K562 (cell line): ENCODE measurements around the gene AHI1. TPM values are rescaled to one million over a fixed set of nuclear protein-coding genes. Genes with fewer than 3 reads are reported as not detected.
A peak's percentile ranks its signal among the peaks of the same experiment; 100 is the strongest.

Source experiments
- ATAC-seq: fragments of 200-7000 bp; cut with Tn5 transposase; 3 replicates; pipeline ENCODE4 v1.9.1; 2020; ENCODE audit warnings: moderate library complexity
- BruUV-seq: library from RNA; stranded (reverse); fragments of 400-500 nt; replicated peaks from 2 replicates; lab custom pipeline; 2021; lab: Mats Ljungman, UMichigan
- CTCF ChIA-PET: fragments of 300-600 bp; formaldehyde crosslinking; extraction: SDS; loops from one replicate; lab custom pipeline; 2021; ENCODE audit warnings: low intra/inter-chr PET ratio; lab: Yijun Ruan, JAX
- POLR2A ChIA-PET: fragments of 300-600, 350-650 bp; sonication (Branson Sonifier 250); formaldehyde crosslinking; extraction: SDS; loops from one replicate; lab custom pipeline; 2021; ENCODE audit warnings: antibody characterized with exemption, inconsistent platforms; lab: Yijun Ruan, JAX
- DNase-seq, 4 experiments: peaks; one replicate each; pipeline versions ENCODE4 v3.0.0 to v3.0.0-alpha.2; 2011 to 2018; ENCODE audit warnings: low spot score in 3 of 4, mixed read lengths in 3 of 4; ENCODE audit errors: extremely low read depth in 1 of 4
- FAIRE-seq: peaks from 2 replicates; lab custom pipeline; 2011; peaks lifted over from hg19 to GRCh38; lab: Jason Lieb, UNC
- H2AFZ ChIP-seq: 2 replicates; pipeline ENCODE4 v1.6.0; 2011; ENCODE audit warnings: low read depth, low read length, control low read depth, inconsistent platforms
- H3K27ac ChIP-seq: fragments of 200-600 bp; 3 replicates; pipeline ENCODE4 v1.8.0; 2011; ENCODE audit warnings: low read depth, mild to moderate bottlenecking, control low read depth, inconsistent platforms, low read length, moderate library complexity, mixed read lengths; ENCODE audit errors: extremely low read depth
- H3K27me3 ChIP-seq, 2 experiments: fragments of 300-600 bp in 1 of 2; 2 replicates in 1 of 2; 3 replicates in 1 of 2; pipeline versions ENCODE4 v1.6.0 to v1.8.0; 2011; ENCODE audit warnings: inconsistent platforms in 2 of 2, low read length in 2 of 2, mild to moderate bottlenecking in 1 of 2, mixed read lengths in 1 of 2, moderate library complexity in 1 of 2; ENCODE audit not compliant: control insufficient read depth in 2 of 2, insufficient read depth in 2 of 2
- H3K36me3 ChIP-seq: fragments of 300-600 bp; 3 replicates; pipeline ENCODE4 v1.8.0; 2011; ENCODE audit warnings: mild to moderate bottlenecking, low read length, inconsistent platforms; ENCODE audit not compliant: control insufficient read depth, insufficient read depth
- H3K4me1 ChIP-seq, 2 experiments: fragments of 200-600 bp in 1 of 2; replicated peaks in 1 of 2; 2 replicates in 1 of 2; 3 replicates in 1 of 2; pipeline versions ENCODE4 v1.5.1 to v1.8.0; 2011; ENCODE audit warnings: inconsistent platforms in 2 of 2, low read length in 2 of 2, mild to moderate bottlenecking in 1 of 2, mixed read lengths in 1 of 2, moderate library complexity in 1 of 2; ENCODE audit not compliant: control insufficient read depth in 2 of 2, insufficient read depth in 2 of 2
- H3K4me2 ChIP-seq: 2 replicates; pipeline ENCODE4 v1.6.1; 2011; ENCODE audit warnings: low read length, control low read depth, inconsistent platforms, mixed read lengths; ENCODE audit not compliant: insufficient read depth
- H3K4me3 ChIP-seq: fragments of 200-600 bp; sonication (generic), shearing (Covaris generic); 2 replicates; pipeline ENCODE4 v1.5.1; 2016; ENCODE audit warnings: control low read depth, inconsistent platforms
- H3K79me2 ChIP-seq: fragments of 200-600 bp; 3 replicates; pipeline ENCODE4 v1.8.0; 2011; ENCODE audit warnings: low read length, inconsistent platforms; ENCODE audit not compliant: control insufficient read depth, insufficient read depth
- H3K9ac ChIP-seq, 2 experiments: 2 replicates each; pipeline versions ENCODE4 v1.6.0 to v1.6.1; 2011; ENCODE audit warnings: low read depth in 2 of 2, low read length in 2 of 2, control low read depth in 1 of 2, inconsistent platforms in 1 of 2, mild to moderate bottlenecking in 1 of 2, mixed read lengths in 1 of 2; ENCODE audit not compliant: insufficient read depth in 1 of 2
- H3K9me1 ChIP-seq: one replicate; pipeline ENCODE4 v1.6.0; 2011; ENCODE audit warnings: inconsistent platforms, mild to moderate bottlenecking, low read length, moderate library complexity; ENCODE audit not compliant: control insufficient read depth, insufficient read depth
- H3K9me3 ChIP-seq: replicated peaks from 2 replicates; pipeline ENCODE4 v1.5.1; 2011; ENCODE audit warnings: low read depth, low read length, inconsistent platforms; ENCODE audit not compliant: control insufficient read depth, insufficient read depth
- H4K20me1 ChIP-seq: replicated peaks from 2 replicates; pipeline ENCODE4 v1.6.1; 2011; ENCODE audit warnings: low read length, inconsistent platforms, mixed read lengths; ENCODE audit not compliant: control insufficient read depth, insufficient read depth
- DMBX1 ChIP-seq: fragments of 250-450 bp; sonication (Bioruptor Pico); IDR thresholded peaks from 2 replicates; pipeline ENCODE4 v1.8.0; 2022; ENCODE audit warnings: inconsistent platforms, mild to moderate bottlenecking, moderate library complexity, borderline replicate concordance
- FOXK1 ChIP-seq: sonication (generic); formaldehyde crosslinking; IDR thresholded peaks from 2 replicates; pipeline ENCODE4 v1.8.0; 2022; ENCODE audit warnings: missing genetic modification reagents, mild to moderate bottlenecking, borderline replicate concordance
- FOXM1 ChIP-seq, 2 experiments: fragments of 450-650 bp in 1 of 2; sonication (generic) in 1 of 2; formaldehyde crosslinking in 1 of 2; IDR thresholded peaks; 2 replicates each; pipeline versions ENCODE4 v1.6.1 to v1.9.0; 2017 to 2022; ENCODE audit warnings: low read depth in 2 of 2, mild to moderate bottlenecking in 2 of 2, missing genetic modification reagents in 1 of 2, moderate library complexity in 1 of 2
- GTF2B ChIP-seq: IDR thresholded peaks from 2 replicates; pipeline ENCODE4 v1.6.1; 2011; ENCODE audit not compliant: insufficient read length; ENCODE audit errors: extremely low read depth
- JUND ChIP-seq, 2 experiments: IDR thresholded peaks; 2 replicates in 1 of 2; 3 replicates in 1 of 2; pipeline ENCODE4 v1.6.1; 2011; ENCODE audit warnings: borderline replicate concordance in 2 of 2, low read depth in 2 of 2, low read length in 2 of 2, improper control_type of control experiment in 1 of 2, missing biosample characterization in 1 of 2, missing genetic modification characterization in 1 of 2, missing genetic modification reagents in 1 of 2
- KAT8 ChIP-seq: fragments of 450-650 bp; IDR thresholded peaks from 2 replicates; pipeline ENCODE4 v1.6.1; 2016; ENCODE audit warnings: low read depth, mild to moderate bottlenecking
- NFRKB ChIP-seq: fragments of 450-650 bp; IDR thresholded peaks from 2 replicates; pipeline ENCODE4 v1.6.1; 2016; ENCODE audit warnings: low read depth
- NR2C1 ChIP-seq, 2 experiments: fragments of 450-650 bp; IDR thresholded peaks; 2 replicates each; pipeline ENCODE4 v1.6.1; 2017; ENCODE audit warnings: mild to moderate bottlenecking in 2 of 2, antibody characterized with exemption in 1 of 2, inconsistent platforms in 1 of 2, missing compliant biosample characterization in 1 of 2, missing genetic modification characterization in 1 of 2
- RBM14 ChIP-seq: fragments of 200-400 bp; formaldehyde crosslinking; IDR thresholded peaks from 2 replicates; pipeline ENCODE4 v1.6.1; 2018; ENCODE audit warnings: low read depth, mild to moderate bottlenecking, low read length, moderate library complexity, borderline replicate concordance; ENCODE audit not compliant: insufficient read depth
- SAFB2 ChIP-seq: fragments of 200-400 bp; formaldehyde crosslinking; IDR thresholded peaks from 2 replicates; pipeline ENCODE4 v1.6.1; 2018; ENCODE audit warnings: borderline replicate concordance, low read length, low read depth, moderate library complexity; ENCODE audit not compliant: severe bottlenecking
- SMARCB1 ChIP-seq: IDR thresholded peaks from 2 replicates; pipeline ENCODE4 v1.6.1; 2011; ENCODE audit warnings: improper control_type of control experiment, low read depth; ENCODE audit not compliant: insufficient read length
- ZNF212 ChIP-seq: fragments of 450-650 bp; formaldehyde crosslinking; IDR thresholded peaks from 2 replicates; pipeline ENCODE4 v1.4.0; 2020; ENCODE audit warnings: mild to moderate bottlenecking
- ZNF639 ChIP-seq, 2 experiments: fragments of 200-800 bp in 1 of 2; sonication (Bioruptor generic) in 1 of 2; sonication (generic) in 1 of 2; formaldehyde crosslinking in 1 of 2; IDR thresholded peaks in 1 of 2; conservative IDR thresholded peaks in 1 of 2; 2 replicates each; pipeline versions ENCODE4 v1.5.0 to v1.6.1; 2016 to 2020; ENCODE audit warnings: missing compliant biosample characterization in 1 of 2, missing genetic modification characterization in 1 of 2, missing genetic modification reagents in 1 of 2
- WGBS: fragments of 100-300 bp; shearing (Covaris generic); methylation state at CpG from one replicate; pipeline ENCODE4 v1.1.6; 2016; ENCODE audit warnings: low coverage, mixed read lengths; ENCODE audit not compliant: insufficient coverage; ENCODE audit errors: missing lambda C conversion rate; 5-methylcytosine and 5-hydroxymethylcytosine counted together
- in situ Hi-C: fragments of 300-500 bp; cut with MboI; formaldehyde crosslinking; loops from 4 replicates; pipeline ENCODE4 v1.15.0; 2018; ENCODE audit warnings: inconsistent platforms, mixed read lengths
- intact Hi-C: fragments of 100-400 bp; cut with micrococcal nuclease; formaldehyde crosslinking; loops from 2 replicates; pipeline ENCODE4 v1.14.2; 2022
- polyA plus RNA-seq, 8 experiments: library from polyadenylated mRNA; depleted of rRNA in 4 of 8; stranded (reverse) in 5 of 8; unstranded in 3 of 8; fragments of >200 nt; fragmentation: Nextera tagmentation in 2 of 8; fragmentation: Illumina TruSeq in 1 of 8; extraction: Ambion mirVana in 2 of 8; extraction: Trizol in 1 of 8; gene quantifications; 2 replicates each; pipeline versions ENCODE4 v1.2.1 to v1.2.3, GENCODE V29; 2011 to 2014; ENCODE audit warnings: inconsistent platforms in 1 of 8, missing spikeins in 1 of 8
- total RNA-seq, 7 experiments: library from RNA; depleted of rRNA in 6 of 7; stranded (reverse); fragments of >200 nt in 6 of 7; fragmentation: Illumina TruSeq in 2 of 7; extraction: Trizol in 2 of 7; gene quantifications; 2 replicates each; pipeline versions ENCODE4 v1.2.1 to v1.2.3, GENCODE V29; 2011 to 2021; ENCODE audit warnings: low replicate concordance in 1 of 7
- TF ChIP-seq, protein P1 (sequence below): sonication (generic); formaldehyde crosslinking; IDR thresholded peaks from 2 replicates; pipeline ENCODE4 v1.9.0; 2022; ENCODE audit warnings: mild to moderate bottlenecking, missing genetic modification reagents
- TF ChIP-seq, protein P2 (sequence below), 2 experiments: fragments of 450-650 bp in 1 of 2; sonication (generic) in 1 of 2; formaldehyde crosslinking in 1 of 2; IDR thresholded peaks in 1 of 2; conservative IDR thresholded peaks in 1 of 2; 2 replicates each; pipeline versions ENCODE4 v1.6.1 to v1.8.1; 2016 to 2023; ENCODE audit warnings: mild to moderate bottlenecking in 2 of 2, moderate library complexity in 2 of 2, inconsistent platforms in 1 of 2, missing genetic modification reagents in 1 of 2

Gene AHI1
- total and polyA plus RNA-seq, 9 of the 15 experiments (the other 6 are each of a cell fraction or from before 2014, with no cell fraction given), result 24.7 to 54.9 (median 32.2) TPM

GRCh38 chr6:135334169-135334568 is 163.4 kb downstream of the AHI1 start:
- Histone ChIP-seq H3K4me2 (no peak overlapping the region), H3K27ac (no peak overlapping the region), H2AFZ (peak overlapping the region; percentile 14; the same call in 1 of the 2 replicates), H3K4me1 (no peaks in the 10 kb centered on the region), H3K9ac (no peak overlapping the region), H3K27me3 (no peaks in the 10 kb centered on the region), H3K4me3 (no peak overlapping the region), H3K79me2 (no peaks in the 10 kb centered on the region), H3K9me3 (0 out of 2 replicates have a peak, but pooled peaks cover 7% of the 10 kb centered on the region), H3K9me1 (no peaks in the 10 kb centered on the region), H3K36me3 (0 out of 3 replicates have a peak, but pooled peaks cover 2% of the 10 kb centered on the region), H4K20me1 (no peaks in the 10 kb centered on the region)
- BruUV-seq, result no TSS peak
- 81% methylated on average over 3 of the region's 3 CpGs for WGBS
- ATAC-seq (peak; percentile 55; the same call in 1 of the 3 replicates), DNase-seq (no peak), FAIRE-seq (no peak)
- intact Hi-C loops (no loop called here), in situ Hi-C loops (no loop called here)
- CTCF ChIA-PET, result no interaction called here
- POLR2A ChIA-PET, result no interaction called here
- TF ChIP-seq ZNF212 (CRISPR knock-in tag), result no peak
- TF ChIP-seq RBM14, result no peak
- no peak for TF ChIP-seq FOXM1 (IDR thresholded peaks at IDR 0.05; ENCODE audit: low read depth)
- TF ChIP-seq FOXM1 (CRISPR knock-in tag; IDR thresholded peaks at IDR 0.05; ENCODE audit: low read depth), result no peak
- TF ChIP-seq, protein P1, sequence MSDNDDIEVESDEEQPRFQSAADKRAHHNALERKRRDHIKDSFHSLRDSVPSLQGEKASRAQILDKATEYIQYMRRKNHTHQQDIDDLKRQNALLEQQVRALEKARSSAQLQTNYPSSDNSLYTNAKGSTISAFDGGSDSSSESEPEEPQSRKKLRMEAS, result no peak
- TF ChIP-seq FOXK1 (CRISPR knock-in tag), result no peak
- TF ChIP-seq SAFB2, result no peak
- TF ChIP-seq NFRKB, result no peak
- no peak for TF ChIP-seq KAT8
- peak; percentile 48; the same call in 1 of the 2 replicates for TF ChIP-seq JUND (IDR thresholded peaks at IDR 0.05; ENCODE audit: borderline replicate concordance, low read depth, low read length)
- peak; percentile 54; the same call in 2 of the 3 replicates for TF ChIP-seq JUND (tag; IDR thresholded peaks at IDR 0.05; ENCODE audit: borderline replicate concordance, low read depth, low read length)
- TF ChIP-seq GTF2B, result no peak
- peak; percentile 15; the same call in 1 of the 2 replicates for TF ChIP-seq DMBX1 (CRISPR knock-in tag)
- TF ChIP-seq NR2C1 (IDR thresholded peaks at IDR 0.05), result peak; percentile 17; the same call in 1 of the 2 replicates
- TF ChIP-seq NR2C1 (tag; IDR thresholded peaks at IDR 0.05), result no peak
- TF ChIP-seq SMARCB1, result no peak
- no peak for TF ChIP-seq ZNF639 (CRISPR knock-in tag; conservative IDR thresholded peaks at IDR 0.05 in 1 of 2, IDR thresholded peaks at IDR 0.05 in 1 of 2)
- TF ChIP-seq, protein P2, sequence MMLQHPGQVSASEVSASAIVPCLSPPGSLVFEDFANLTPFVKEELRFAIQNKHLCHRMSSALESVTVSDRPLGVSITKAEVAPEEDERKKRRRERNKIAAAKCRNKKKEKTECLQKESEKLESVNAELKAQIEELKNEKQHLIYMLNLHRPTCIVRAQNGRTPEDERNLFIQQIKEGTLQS (IDR thresholded peaks at IDR 0.05), result peak; percentile 92
- TF ChIP-seq, protein P2 (CRISPR knock-in tag; conservative IDR thresholded peaks at IDR 0.05), result no peak
